ENCODE measurements around the gene ZNF407.
"Not testable (repeated sequence)": the region's sequence is repeated elsewhere in the genome, so short reads cannot be mapped to it uniquely, and the experiment has no call there.

Gene ZNF407

GRCh38 chr18:75075016-75075305 lies 477.3 kb downstream of the ZNF407 start:
- no peak for DNase-seq (ENCODE audit: low spot score)
- no peak overlapping the region for H3K27ac ChIP-seq
- TF ChIP-seq CTCF (conservative IDR thresholded peaks at IDR 0.05; ENCODE audit: low read depth), result no peak
- ChIA-PET CTCF (no interaction called here), POLR2A (ENCODE audit: low non-redundant PET) (no interaction called here)

DNA sequence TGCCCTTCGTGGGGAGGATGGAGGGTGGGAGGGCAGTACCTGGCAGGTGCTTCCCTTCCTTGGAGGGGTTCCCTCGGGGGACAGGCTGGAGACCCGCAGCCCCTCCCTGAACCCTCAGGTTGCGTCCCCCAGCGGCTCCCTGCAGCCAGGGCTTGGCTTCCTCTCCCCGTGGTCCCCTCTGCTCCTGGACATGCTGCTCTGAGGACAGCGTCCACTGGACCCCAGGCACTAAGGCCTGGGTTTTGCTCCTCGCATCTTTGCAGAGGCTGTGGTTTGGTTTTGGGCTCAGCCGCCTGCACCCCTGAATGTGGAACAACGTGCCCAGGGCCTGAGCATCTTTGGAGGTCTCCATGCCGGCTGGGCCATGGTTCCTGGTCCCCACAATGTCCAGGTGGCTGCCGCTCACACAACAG lies 477.8 kb downstream of the ZNF407 start:
- ChIA-PET POLR2A (ENCODE audit: low non-redundant PET) (no interaction called here), CTCF (no interaction called here)
- TF ChIP-seq CTCF (conservative IDR thresholded peaks at IDR 0.05; ENCODE audit: low read depth), result no peak
- no peak overlapping the region for H3K27ac ChIP-seq
- no peak for DNase-seq (ENCODE audit: low spot score)

DNA sequence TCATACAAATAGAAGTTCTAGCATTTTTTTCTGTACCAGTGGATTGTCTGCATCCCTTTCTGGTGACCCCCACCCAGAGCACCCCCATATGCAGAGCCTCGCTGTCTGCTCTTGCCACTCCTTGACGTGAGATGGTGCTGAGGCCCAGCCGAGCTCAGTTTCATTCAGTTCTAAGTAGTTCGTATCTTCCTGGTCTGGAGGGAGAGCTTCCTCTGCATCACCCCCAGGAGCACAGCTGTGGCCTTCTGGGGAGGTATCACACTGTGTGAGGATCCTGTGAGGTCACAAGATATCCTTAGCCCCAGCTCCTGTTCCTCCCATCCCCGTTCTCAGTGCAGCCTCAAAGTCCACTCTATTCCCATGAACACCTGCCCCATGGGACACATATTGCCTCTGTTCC lies 478.6 kb downstream of the ZNF407 start:
- DNase-seq (ENCODE audit: low spot score), result no peak
- CTCF ChIA-PET, result interaction anchor here (0.6 kb wide), 1 partner anchor 1191 kb away, joined by 3 read pairs; no protein-coding TSS in a partner anchor
- no peak for TF ChIP-seq CTCF (conservative IDR thresholded peaks at IDR 0.05; ENCODE audit: low read depth)
- POLR2A ChIA-PET (ENCODE audit: low non-redundant PET), result no interaction called here
- no peak overlapping the region for H3K27ac ChIP-seq

DNA sequence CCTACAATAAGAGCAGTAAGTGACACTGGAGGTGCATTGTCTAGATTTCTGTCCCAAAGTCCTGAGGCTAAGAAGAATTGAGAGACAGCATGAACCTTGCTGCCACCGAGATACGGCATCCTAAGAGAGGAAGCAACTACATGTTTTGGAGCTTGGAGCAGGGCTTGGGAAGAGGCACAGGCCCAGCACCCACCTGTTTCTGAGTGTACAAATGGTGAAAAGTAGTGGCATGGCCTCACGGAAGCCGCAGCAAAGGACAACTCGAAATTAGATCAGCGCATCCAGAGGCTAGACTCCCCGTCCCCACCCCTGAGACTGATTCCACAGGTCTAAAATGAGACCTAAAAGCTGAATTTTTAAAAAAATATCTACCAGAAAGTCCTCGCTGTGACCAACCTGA lies 483.8 kb downstream of the ZNF407 start:
- POLR2A ChIA-PET (ENCODE audit: low non-redundant PET), result no interaction called here
- DNase-seq (ENCODE audit: low spot score), result no peak
- no peak for TF ChIP-seq CTCF (conservative IDR thresholded peaks at IDR 0.05; ENCODE audit: low read depth)
- CTCF ChIA-PET, result no interaction called here
- H3K27ac ChIP-seq, result no peak overlapping the region

DNA sequence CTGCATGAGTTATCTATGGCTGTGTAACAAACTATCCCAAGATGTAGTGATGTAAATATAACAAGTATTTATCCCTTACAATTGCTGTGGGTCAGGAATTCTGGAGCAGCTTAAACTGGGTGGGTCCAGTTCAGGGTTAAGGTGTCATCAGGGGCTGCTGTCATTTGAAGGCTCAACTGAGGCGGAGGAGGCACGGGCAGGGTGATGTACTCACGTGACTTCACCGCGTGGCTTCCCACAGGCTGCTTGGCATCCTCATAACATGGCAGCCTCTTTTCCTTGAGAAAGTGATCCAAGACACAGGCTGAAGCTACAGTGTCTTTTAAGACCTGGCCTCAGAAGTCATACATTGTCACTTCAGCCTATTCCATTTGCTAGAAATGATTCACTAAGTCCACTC lies 485.5 kb downstream of the ZNF407 start:
- ChIA-PET POLR2A (ENCODE audit: low non-redundant PET) (no interaction called here), CTCF (no interaction called here)
- no peak overlapping the region for H3K27ac ChIP-seq
- TF ChIP-seq CTCF (conservative IDR thresholded peaks at IDR 0.05; ENCODE audit: low read depth), result no peak
- DNase-seq (ENCODE audit: low spot score), result no peak

DNA sequence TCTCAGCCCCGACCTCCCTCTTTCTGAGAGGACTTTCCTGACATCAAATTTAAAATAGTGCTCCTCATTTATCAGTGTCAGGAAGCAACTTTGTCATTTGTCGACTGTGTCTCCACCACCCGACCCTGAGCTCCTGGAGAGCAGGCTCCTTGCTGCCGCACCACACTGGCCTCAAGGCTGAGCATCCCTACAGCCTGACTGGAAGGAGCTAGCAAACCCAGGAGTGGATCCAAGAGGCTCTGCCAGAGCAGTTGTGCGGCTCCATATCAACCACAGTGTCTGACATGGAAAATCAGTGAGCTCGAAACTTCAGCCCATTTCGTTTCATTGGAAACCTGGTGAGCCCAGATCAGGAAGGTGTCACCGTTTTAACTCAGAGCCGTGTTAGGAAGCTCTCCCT lies 486.1 kb downstream of the ZNF407 start:
- no peak for TF ChIP-seq CTCF (conservative IDR thresholded peaks at IDR 0.05; ENCODE audit: low read depth)
- CTCF ChIA-PET, result interaction anchor here (1.1 kb wide), 1 partner anchor 27 kb away, joined by 3 read pairs; no protein-coding TSS in a partner anchor
- POLR2A ChIA-PET (ENCODE audit: low non-redundant PET), result no interaction called here
- no peak overlapping the region for H3K27ac ChIP-seq
- DNase-seq (ENCODE audit: low spot score), result no peak

GRCh38 chr18:75085676-75086075 lies 488.0 kb downstream of the ZNF407 start:
- CTCF ChIA-PET; DNase-seq (ENCODE audit: low spot score); POLR2A ChIA-PET (ENCODE audit: low non-redundant PET); H3K27ac ChIP-seq: not testable (repeated sequence)
